ENCODE measurements around the gene HNRNPUL1. TPM values are rescaled to one million over a fixed set of nuclear protein-coding genes. Genes with fewer than 3 reads are reported as not detected.

The HNRNPUL1 gene
- total and polyA plus RNA-seq, 2 of the 8 experiments (the other 6 are each of a cell fraction or from before 2014, with no cell fraction given), result 99.5 to 264 TPM

Small RNAs within 50 kb of the gene (small RNA-seq; reads per million reads assigned to genes)
- not detected for gene RN7SL34P (ENCODE audit: insufficient read depth)

Other genes starting within 250 kb of the HNRNPUL1 start
- 0.60 and 0.78 TPM in 2 replicates for gene CYP2A13, start 175.9 kb upstream of the HNRNPUL1 start, total RNA-seq (2021; fragmentation: NEBNext Ultra II Directional; extraction: Animal tissue kit (Norgen Biotek cat#: 25700))
- 0.63 and 0.88 TPM in 2 replicates for gene CYP2A13, start 175.9 kb upstream of the HNRNPUL1 start, polyA plus RNA-seq (2011; rRNA removed)
- gene CYP2F1, start 149.9 kb upstream of the HNRNPUL1 start, total RNA-seq (2021; fragmentation: NEBNext Ultra II Directional; extraction: Animal tissue kit (Norgen Biotek cat#: 25700)), result 0.34 TPM in 1 of 2 replicates, not detected in the other
- gene CYP2F1, start 149.9 kb upstream of the HNRNPUL1 start, polyA plus RNA-seq (2011; rRNA removed), result 0.17 and 1.0 TPM in 2 replicates
- 245 and 267 TPM in 2 replicates for gene CYP2S1, start 71.2 kb upstream of the HNRNPUL1 start, total RNA-seq (2021; fragmentation: NEBNext Ultra II Directional; extraction: Animal tissue kit (Norgen Biotek cat#: 25700))
- 97.9 and 210 TPM in 2 replicates for gene CYP2S1, start 71.2 kb upstream of the HNRNPUL1 start, polyA plus RNA-seq (2011; rRNA removed)
- 51.0 and 53.3 TPM in 2 replicates for gene AXL, start 45.1 kb upstream of the HNRNPUL1 start, total RNA-seq (2021; fragmentation: NEBNext Ultra II Directional; extraction: Animal tissue kit (Norgen Biotek cat#: 25700))
- gene AXL, start 45.1 kb upstream of the HNRNPUL1 start, polyA plus RNA-seq (2011; rRNA removed), result 35.3 and 62.4 TPM in 2 replicates
- gene CCDC97, start 45.8 kb downstream of the HNRNPUL1 start, total RNA-seq (2021; fragmentation: NEBNext Ultra II Directional; extraction: Animal tissue kit (Norgen Biotek cat#: 25700)), result 21.1 and 27.1 TPM in 2 replicates
- gene CCDC97, start 45.8 kb downstream of the HNRNPUL1 start, polyA plus RNA-seq (2011; rRNA removed), result 19.8 and 32.6 TPM in 2 replicates
- gene TGFB1, start 89.5 kb downstream of the HNRNPUL1 start, total RNA-seq (2021; fragmentation: NEBNext Ultra II Directional; extraction: Animal tissue kit (Norgen Biotek cat#: 25700)), result 10.6 and 12.2 TPM in 2 replicates
- gene TGFB1, start 89.5 kb downstream of the HNRNPUL1 start, polyA plus RNA-seq (2011; rRNA removed), result 1.7 and 6.5 TPM in 2 replicates
- 4.9 and 5.0 TPM in 2 replicates for gene B9D2, start 99.8 kb downstream of the HNRNPUL1 start, total RNA-seq (2021; fragmentation: NEBNext Ultra II Directional; extraction: Animal tissue kit (Norgen Biotek cat#: 25700))
- 6.3 and 9.0 TPM in 2 replicates for gene B9D2, start 99.8 kb downstream of the HNRNPUL1 start, polyA plus RNA-seq (2011; rRNA removed)
- 4.2 and 5.3 TPM in 2 replicates for gene TMEM91, start 112.2 kb downstream of the HNRNPUL1 start, total RNA-seq (2021; fragmentation: NEBNext Ultra II Directional; extraction: Animal tissue kit (Norgen Biotek cat#: 25700))
- gene TMEM91, start 112.2 kb downstream of the HNRNPUL1 start, polyA plus RNA-seq (2011; rRNA removed), result 7.4 and 12.9 TPM in 2 replicates
- gene EXOSC5, start 133.0 kb downstream of the HNRNPUL1 start, total RNA-seq (2021; fragmentation: NEBNext Ultra II Directional; extraction: Animal tissue kit (Norgen Biotek cat#: 25700)), result 56.2 and 66.0 TPM in 2 replicates
- 92.8 and 125 TPM in 2 replicates for gene EXOSC5, start 133.0 kb downstream of the HNRNPUL1 start, polyA plus RNA-seq (2011; rRNA removed)
- gene BCKDHA, start 133.4 kb downstream of the HNRNPUL1 start, total RNA-seq (2021; fragmentation: NEBNext Ultra II Directional; extraction: Animal tissue kit (Norgen Biotek cat#: 25700)), result 14.2 and 15.2 TPM in 2 replicates
- gene BCKDHA, start 133.4 kb downstream of the HNRNPUL1 start, polyA plus RNA-seq (2011; rRNA removed), result 69.6 and 103 TPM in 2 replicates
- 0.86 and 1.6 TPM in 2 replicates for gene B3GNT8, start 163.0 kb downstream of the HNRNPUL1 start, total RNA-seq (2021; fragmentation: NEBNext Ultra II Directional; extraction: Animal tissue kit (Norgen Biotek cat#: 25700))
- 0.55 and 0.67 TPM in 2 replicates for gene B3GNT8, start 163.0 kb downstream of the HNRNPUL1 start, polyA plus RNA-seq (2011; rRNA removed)
- 86.8 and 92.2 TPM in 2 replicates for gene DMAC2, start 175.5 kb downstream of the HNRNPUL1 start, total RNA-seq (2021; fragmentation: NEBNext Ultra II Directional; extraction: Animal tissue kit (Norgen Biotek cat#: 25700))
- 170 and 190 TPM in 2 replicates for gene DMAC2, start 175.5 kb downstream of the HNRNPUL1 start, polyA plus RNA-seq (2011; rRNA removed)
- gene ERICH4, start 178.8 kb downstream of the HNRNPUL1 start, total RNA-seq (2021; fragmentation: NEBNext Ultra II Directional; extraction: Animal tissue kit (Norgen Biotek cat#: 25700)), result not detected in 2 replicates
- not detected in 2 replicates for gene ERICH4, start 178.8 kb downstream of the HNRNPUL1 start, polyA plus RNA-seq (2011; rRNA removed)